Brain microvascular endothelial cell (primary cell): ENCODE data around the gene SCRN1.
A peak's percentile ranks its signal among the peaks of the same experiment; 100 is the strongest.

Experiments used
- DNase-seq: peaks from one replicate; pipeline ENCODE4 v3.0.0-alpha.2; 2020
- H3K27ac ChIP-seq: fragments of 250-450 bp; sonication (Bioruptor Pico); 2 replicates; pipeline ENCODE4 v1.5.1; 2020; ENCODE audit warnings: mild to moderate bottlenecking, moderate library complexity
- H3K27me3 ChIP-seq: fragments of 250-450 bp; sonication (Bioruptor Pico); replicated peaks from 2 replicates; pipeline ENCODE4 v1.5.1; 2020; ENCODE audit warnings: mild to moderate bottlenecking
- H3K36me3 ChIP-seq: fragments of 250-450 bp; sonication (Bioruptor Pico); replicated peaks from 2 replicates; pipeline ENCODE4 v1.5.1; 2020; ENCODE audit warnings: mild to moderate bottlenecking
- H3K4me3 ChIP-seq: 2 replicates; pipeline ENCODE4 v1.5.1; 2011; ENCODE audit warnings: low read depth, mild to moderate bottlenecking, control low read depth, low read length, moderate library complexity
- CTCF ChIP-seq: IDR thresholded peaks from 2 replicates; pipeline ENCODE4 v1.5.1; 2011; ENCODE audit warnings: low read depth, mild to moderate bottlenecking, moderate library complexity, low read length, control low read depth, inconsistent platforms; ENCODE audit errors: missing control alignments
- in situ Hi-C: cut with HindIII; loops from 2 replicates; pipeline ENCODE4 v1.10.0; 2017; ENCODE audit warnings: low sequenced_read_pairs, low pct_ligation_motif_present

Gene SCRN1

DNA sequence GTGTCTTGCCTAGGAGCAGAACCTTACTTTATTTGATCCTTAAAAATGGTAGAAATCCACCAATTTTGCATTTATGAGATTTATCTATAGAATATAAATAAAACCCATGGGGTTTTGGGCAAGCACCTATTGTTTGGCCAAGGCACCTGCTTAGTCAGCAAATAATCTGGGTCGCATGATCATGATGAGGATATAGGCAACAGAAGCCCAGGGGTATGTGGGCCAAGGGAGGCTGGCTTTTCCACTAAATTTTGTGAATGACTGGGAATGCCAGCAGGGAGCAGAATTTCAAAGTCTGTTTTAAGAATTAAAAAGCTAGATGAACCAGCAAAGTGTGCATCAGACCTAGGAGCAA lies 17.3 kb downstream of the SCRN1 start:
- in situ Hi-C loops = no loop called here
- no peak for DNase-seq
- no peak overlapping the region for H3K27ac ChIP-seq
- H3K27me3 ChIP-seq = no peaks in the 10 kb centered on the region
- no peak overlapping the region for H3K4me3 ChIP-seq
- TF ChIP-seq CTCF = no peak
- no peaks in the 10 kb centered on the region for H3K36me3 ChIP-seq

GRCh38 chr7:29971566-29972314 lies 17.9 kb downstream of the SCRN1 start:
- Histone ChIP-seq H3K27me3 (no peaks in the 10 kb centered on the region), H3K36me3 (no peaks in the 10 kb centered on the region), H3K27ac (no peak overlapping the region), H3K4me3 (no peak overlapping the region)
- TF ChIP-seq CTCF = no peak
- in situ Hi-C loops = no loop called here
- DNase-seq = no peak

GRCh38 chr7:29970158-29970557 lies 19.4 kb downstream of the SCRN1 start:
- Histone ChIP-seq H3K27me3 (no peaks in the 10 kb centered on the region), H3K27ac (no peak overlapping the region), H3K4me3 (no peak overlapping the region), H3K36me3 (no peaks in the 10 kb centered on the region)
- no peak for DNase-seq
- in situ Hi-C loops = no loop called here
- TF ChIP-seq CTCF = no peak

- no peak for TF ChIP-seq CTCF
- Histone ChIP-seq H3K27me3 (no peaks in the 10 kb centered on the region), H3K27ac (no peak overlapping the region), H3K36me3 (no peaks in the 10 kb centered on the region), H3K4me3 (no peak overlapping the region)
- no peak for DNase-seq
- in situ Hi-C loops = no loop called here
Measured at GRCh38 chr7:29969738-29970137, 19.9 kb downstream of the SCRN1 start.

DNA sequence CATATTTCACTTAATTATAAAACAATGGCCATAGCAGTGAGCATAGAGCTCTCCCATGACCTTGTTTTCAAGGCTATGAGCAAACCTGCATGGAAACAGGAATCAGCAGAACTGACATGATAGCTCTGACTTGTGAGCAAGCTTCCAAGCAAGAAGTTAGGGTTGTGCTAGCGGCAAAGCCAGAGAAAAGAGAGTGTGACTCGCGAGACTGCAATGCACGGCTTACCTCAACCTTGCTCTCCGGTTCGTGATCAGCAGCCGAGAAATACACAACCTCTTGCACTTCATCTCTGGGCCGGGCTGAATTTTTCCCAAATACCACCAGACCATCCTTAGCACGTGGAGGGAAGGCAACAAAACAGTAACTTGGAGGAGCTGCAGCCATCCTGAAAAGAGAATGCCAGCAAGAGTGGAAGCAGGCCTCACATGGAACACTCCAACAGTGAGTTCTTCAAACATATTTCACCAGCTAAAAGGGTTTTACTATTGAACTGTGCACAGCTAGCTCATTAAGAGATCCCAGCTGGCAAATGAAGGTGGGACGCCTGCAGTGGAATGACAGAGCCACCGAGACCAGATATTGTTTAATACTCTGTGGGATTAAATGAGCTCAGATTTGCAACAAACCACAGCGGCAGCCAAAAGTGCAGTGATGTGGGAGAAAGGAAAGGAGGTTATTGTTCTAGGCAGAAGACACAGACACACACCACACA lies 20.8 kb downstream of the SCRN1 start:
- DNase-seq = peak; percentile 87
- H3K27me3 ChIP-seq = no peaks in the 10 kb centered on the region
- no peaks in the 10 kb centered on the region for H3K36me3 ChIP-seq
- in situ Hi-C loops = no loop called here
- no peak for TF ChIP-seq CTCF
- no peak overlapping the region for H3K4me3 ChIP-seq
- peak overlapping the region; percentile 44 for H3K27ac ChIP-seq
